Activated gamma-delta T cell (primary cell): ENCODE measurements around the gene TMEM258.

Experiments used
- DNase-seq: peaks from one replicate; lab custom pipeline; 2025; lab: John Stamatoyannopoulos, UW

TMEM258 gene

GRCh38 chr11:61775606-61776554 is 16.5 kb downstream of the TMEM258 start:
- no peak for DNase-seq

GRCh38 chr11:61775106-61775505 is 17.3 kb downstream of the TMEM258 start:
- no peak for DNase-seq

GRCh38 chr11:61774411-61774810 is 18.0 kb downstream of the TMEM258 start:
- DNase-seq = no peak

- DNase-seq = no peak
Observed at GRCh38 chr11:61773809-61774208, 18.6 kb downstream of the TMEM258 start.

- no peak for DNase-seq
Observed at GRCh38 chr11:61773356-61773755, 19.0 kb downstream of the TMEM258 start.

GRCh38 chr11:61771985-61772455 is 20.4 kb downstream of the TMEM258 start:
- no peak for DNase-seq

GRCh38 chr11:61771195-61771894 is 21.1 kb downstream of the TMEM258 start:
- no peak for DNase-seq

- no peak for DNase-seq
Observed at GRCh38 chr11:61769946-61770683, 22.3 kb downstream of the TMEM258 start.

- no peak for DNase-seq
Observed at GRCh38 chr11:61769169-61769920, 23.1 kb downstream of the TMEM258 start.

- DNase-seq = no peak
Observed at GRCh38 chr11:61768376-61769076, 23.9 kb downstream of the TMEM258 start.

- DNase-seq = no peak
Observed at GRCh38 chr11:61766353-61766841, 26.0 kb downstream of the TMEM258 start.

- DNase-seq = no peak
Observed at GRCh38 chr11:61765550-61766253, 26.7 kb downstream of the TMEM258 start.

- no peak for DNase-seq
Observed at GRCh38 chr11:61764606-61765260, 27.7 kb downstream of the TMEM258 start.

GRCh38 chr11:61763930-61764605 is 28.3 kb downstream of the TMEM258 start:
- no peak for DNase-seq

- no peak for DNase-seq
Observed at GRCh38 chr11:61762798-61763197, 29.6 kb downstream of the TMEM258 start.

GRCh38 chr11:61762223-61762615 is 30.2 kb downstream of the TMEM258 start:
- DNase-seq = no peak

- DNase-seq = no peak
Observed at GRCh38 chr11:61761440-61762222, 30.8 kb downstream of the TMEM258 start.

- no peak for DNase-seq
Observed at GRCh38 chr11:61760946-61761345, 31.5 kb downstream of the TMEM258 start.
